ENCODE data around the gene OBSL1.
A peak's percentile ranks its signal among the peaks of the same experiment; 100 is the strongest.

Gene OBSL1

GRCh38 chr2:219597552-219598307 is 26.4 kb upstream of the OBSL1 start, which contains the start of gene STK11IP:
STK11IP (plus strand) TSS chr2:219597857; CDS start chr2:219598120, 263 bp downstream.
- Histone ChIP-seq H3K9me3 (no peaks in the 10 kb centered on the region), H3K4me1 (peaks cover 25% of the 10 kb centered on the region), H3K4me3 (peak within 1 kb of the TSS; percentile 79), H3K36me3 (peaks cover 21% of the 10 kb centered on the region), H3K27ac (peak within 1 kb of the TSS; percentile 86), H4K20me1 (no peaks in the 10 kb centered on the region), H3K27me3 (no peaks in the 10 kb centered on the region), H3K9ac (peak within 1 kb of the TSS; percentile 79), H3K4me2 (peak within 1 kb of the TSS; percentile 96)
- TF ChIP-seq Cebpa-rat (IDR thresholded peaks at IDR 0.05), result no peak

- no peak for TF ChIP-seq Cebpa-rat (IDR thresholded peaks at IDR 0.05)
Measured at GRCh38 chr2:219596954-219597551, 25.7 kb upstream of the OBSL1 start.

DNA sequence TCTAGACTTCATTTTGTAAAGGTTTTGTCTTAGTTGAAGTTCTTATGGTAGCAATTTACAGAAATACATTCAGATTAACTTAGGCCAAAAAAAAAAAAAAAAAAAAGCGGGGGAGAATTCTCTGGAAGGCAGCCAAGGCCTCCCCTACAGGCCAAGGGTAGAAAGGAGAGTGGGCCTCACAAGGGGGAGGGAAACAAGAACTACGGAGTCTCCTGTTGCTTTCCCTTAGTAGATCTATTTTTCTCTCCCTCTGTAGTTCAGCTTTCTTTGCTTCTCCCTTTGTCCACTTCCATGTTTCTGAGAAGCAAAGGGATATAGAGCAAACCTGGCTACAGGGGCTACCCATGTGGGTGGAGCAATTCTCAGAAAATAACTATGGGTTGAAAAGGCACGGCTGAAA is 23.9 kb upstream of the OBSL1 start:
- Histone ChIP-seq H3K9ac (no peak overlapping the region), H3K27me3 (no peaks in the 10 kb centered on the region), H3K4me3 (no peak overlapping the region), H3K36me3 (no peaks in the 10 kb centered on the region), H3K9me3 (no peaks in the 10 kb centered on the region), H4K20me1 (no peaks in the 10 kb centered on the region), H3K27ac (no peak overlapping the region), H3K4me1 (peaks cover 25% of the 10 kb centered on the region), H3K4me2 (no peak overlapping the region)
- TF ChIP-seq Cebpa-rat (IDR thresholded peaks at IDR 0.05), result no peak

More at GRCh38 chr2:219596954-219597551, 25.7 kb upstream of the OBSL1 start:
- H3K4me2 ChIP-seq, result peak overlapping the region; percentile 96
- no peaks in the 10 kb centered on the region for H3K27me3 ChIP-seq
- H4K20me1 ChIP-seq, result no peaks in the 10 kb centered on the region
- peak overlapping the region; percentile 79 for H3K4me3 ChIP-seq
- H3K27ac ChIP-seq, result peak overlapping the region; percentile 86
- H3K9me3 ChIP-seq, result no peaks in the 10 kb centered on the region
- peaks cover 14% of the 10 kb centered on the region for H3K36me3 ChIP-seq
- H3K4me1 ChIP-seq, result peaks cover 25% of the 10 kb centered on the region
- H3K9ac ChIP-seq, result peak overlapping the region; percentile 79

GRCh38 chr2:219593154-219593553 is 21.8 kb upstream of the OBSL1 start:
- Histone ChIP-seq H3K27ac (no peak overlapping the region), H3K4me1 (peaks cover 11% of the 10 kb centered on the region), H3K36me3 (no peaks in the 10 kb centered on the region), H3K27me3 (no peaks in the 10 kb centered on the region), H3K4me2 (no peak overlapping the region), H4K20me1 (no peaks in the 10 kb centered on the region), H3K9me3 (no peaks in the 10 kb centered on the region), H3K9ac (no peak overlapping the region), H3K4me3 (no peak overlapping the region)
- no peak for TF ChIP-seq Cebpa-rat (IDR thresholded peaks at IDR 0.05)

DNA sequence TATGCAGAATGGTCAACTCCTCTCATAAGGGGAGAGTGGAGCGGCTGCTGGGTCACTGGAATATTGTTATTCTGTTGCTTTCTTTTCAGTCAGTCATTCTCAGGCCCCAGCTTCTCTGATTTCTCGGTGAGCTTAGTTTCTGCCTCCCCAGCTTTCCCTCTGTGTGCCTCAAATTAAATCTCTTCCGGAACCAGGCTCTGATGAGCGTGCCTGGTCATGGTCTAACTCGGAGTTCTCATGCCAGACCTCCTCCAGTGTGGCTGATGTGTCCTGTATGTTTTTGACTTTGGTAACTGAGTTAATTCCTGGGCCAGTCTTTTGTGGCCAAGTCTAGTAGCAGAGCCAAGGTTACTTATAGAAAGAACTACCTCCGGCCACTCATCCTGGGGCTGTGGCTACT is 21.4 kb upstream of the OBSL1 start:
- no peak for TF ChIP-seq Cebpa-rat (IDR thresholded peaks at IDR 0.05)
- H4K20me1 ChIP-seq, result no peaks in the 10 kb centered on the region
- no peak overlapping the region for H3K27ac ChIP-seq
- no peak overlapping the region for H3K4me2 ChIP-seq
- H3K4me1 ChIP-seq, result peaks cover 10% of the 10 kb centered on the region
- H3K27me3 ChIP-seq, result no peaks in the 10 kb centered on the region
- H3K36me3 ChIP-seq, result no peaks in the 10 kb centered on the region
- H3K4me3 ChIP-seq, result no peak overlapping the region
- no peak overlapping the region for H3K9ac ChIP-seq
- H3K9me3 ChIP-seq, result no peaks in the 10 kb centered on the region

GRCh38 chr2:219591091-219591490 is 19.8 kb upstream of the OBSL1 start:
- Histone ChIP-seq H3K4me2 (no peak overlapping the region), H3K27ac (no peak overlapping the region), H3K9ac (no peak overlapping the region), H3K9me3 (no peaks in the 10 kb centered on the region), H3K4me1 (no peaks in the 10 kb centered on the region), H3K4me3 (no peak overlapping the region), H3K27me3 (no peaks in the 10 kb centered on the region), H4K20me1 (no peaks in the 10 kb centered on the region), H3K36me3 (no peaks in the 10 kb centered on the region)
- no peak for TF ChIP-seq Cebpa-rat (IDR thresholded peaks at IDR 0.05)

DNA sequence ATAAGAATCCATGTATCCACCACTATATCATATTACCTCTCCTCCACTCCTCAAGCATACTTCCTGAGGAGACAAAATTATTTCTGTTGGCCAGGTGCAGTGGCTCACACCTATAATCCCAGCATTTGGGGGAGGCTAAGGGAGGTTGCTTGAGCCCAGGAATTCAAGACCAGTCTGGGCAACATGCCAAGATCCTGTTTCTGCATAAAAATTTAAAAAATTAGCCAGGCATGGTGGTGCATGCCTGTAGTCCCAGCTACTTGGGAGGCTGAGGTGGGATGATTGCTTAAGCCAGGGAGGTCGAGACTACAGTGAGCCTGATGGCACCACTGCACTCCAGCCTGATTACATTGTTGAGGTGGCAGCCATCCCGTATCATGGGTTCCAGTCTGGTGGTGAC is 10.0 kb upstream of the OBSL1 start:
- H3K9me3 ChIP-seq, result no peaks in the 10 kb centered on the region
- no peak for TF ChIP-seq Cebpa-rat (IDR thresholded peaks at IDR 0.05)
- H3K27me3 ChIP-seq, result no peaks in the 10 kb centered on the region
- no peak overlapping the region for H3K9ac ChIP-seq
- no peak overlapping the region for H3K27ac ChIP-seq
- no peaks in the 10 kb centered on the region for H4K20me1 ChIP-seq
- no peak overlapping the region for H3K4me3 ChIP-seq
- no peak overlapping the region for H3K4me2 ChIP-seq
- H3K36me3 ChIP-seq, result no peaks in the 10 kb centered on the region
- H3K4me1 ChIP-seq, result no peaks in the 10 kb centered on the region

DNA sequence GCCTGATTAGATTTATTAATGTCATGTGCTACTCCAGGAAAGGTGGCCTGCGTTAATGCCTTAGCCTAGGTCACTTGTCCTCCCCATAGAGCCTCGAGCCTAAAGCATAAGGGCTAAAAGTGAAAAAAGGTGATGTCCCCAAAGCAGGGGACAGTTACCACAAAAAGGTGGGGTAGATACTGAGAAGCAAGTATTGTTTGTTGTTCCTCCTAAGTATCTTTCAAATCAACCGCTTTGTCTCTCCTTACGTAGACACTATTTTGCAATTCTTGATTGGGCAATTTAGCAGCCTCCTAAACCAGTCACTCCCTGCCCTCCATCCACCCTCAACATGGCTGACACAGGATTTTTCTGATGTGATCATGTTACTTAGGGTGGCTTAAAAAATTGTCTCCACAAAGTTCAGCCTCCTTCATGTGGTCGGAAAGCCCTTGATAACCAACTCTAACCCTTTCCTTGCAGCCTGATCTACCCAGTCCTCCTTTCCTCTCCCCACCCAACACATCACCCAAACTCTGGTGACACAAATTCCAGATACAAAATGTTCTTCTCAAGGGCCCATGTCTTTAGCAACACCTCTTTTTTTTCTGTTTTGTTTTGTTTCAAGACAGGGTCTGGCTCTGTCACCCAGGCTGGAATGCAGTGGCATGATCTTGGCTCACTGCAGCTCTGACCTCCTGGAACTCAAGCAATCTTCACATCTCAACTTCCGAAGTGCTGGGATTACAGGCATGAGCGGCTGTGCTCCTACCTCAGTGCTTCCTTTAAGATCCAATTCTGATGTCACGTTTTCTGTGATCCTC is 7.7 kb upstream of the OBSL1 start:
- Histone ChIP-seq H3K36me3 (no peaks in the 10 kb centered on the region), H3K9me3 (no peaks in the 10 kb centered on the region), H3K27ac (no peak overlapping the region), H3K27me3 (no peaks in the 10 kb centered on the region), H3K4me3 (no peak overlapping the region), H3K4me2 (no peak overlapping the region), H4K20me1 (no peaks in the 10 kb centered on the region), H3K9ac (no peak overlapping the region), H3K4me1 (no peaks in the 10 kb centered on the region)
- 0 out of 2 replicates have a peak, but pooled peaks have one; percentile 10 for TF ChIP-seq Cebpa-rat (IDR thresholded peaks at IDR 0.05)

DNA sequence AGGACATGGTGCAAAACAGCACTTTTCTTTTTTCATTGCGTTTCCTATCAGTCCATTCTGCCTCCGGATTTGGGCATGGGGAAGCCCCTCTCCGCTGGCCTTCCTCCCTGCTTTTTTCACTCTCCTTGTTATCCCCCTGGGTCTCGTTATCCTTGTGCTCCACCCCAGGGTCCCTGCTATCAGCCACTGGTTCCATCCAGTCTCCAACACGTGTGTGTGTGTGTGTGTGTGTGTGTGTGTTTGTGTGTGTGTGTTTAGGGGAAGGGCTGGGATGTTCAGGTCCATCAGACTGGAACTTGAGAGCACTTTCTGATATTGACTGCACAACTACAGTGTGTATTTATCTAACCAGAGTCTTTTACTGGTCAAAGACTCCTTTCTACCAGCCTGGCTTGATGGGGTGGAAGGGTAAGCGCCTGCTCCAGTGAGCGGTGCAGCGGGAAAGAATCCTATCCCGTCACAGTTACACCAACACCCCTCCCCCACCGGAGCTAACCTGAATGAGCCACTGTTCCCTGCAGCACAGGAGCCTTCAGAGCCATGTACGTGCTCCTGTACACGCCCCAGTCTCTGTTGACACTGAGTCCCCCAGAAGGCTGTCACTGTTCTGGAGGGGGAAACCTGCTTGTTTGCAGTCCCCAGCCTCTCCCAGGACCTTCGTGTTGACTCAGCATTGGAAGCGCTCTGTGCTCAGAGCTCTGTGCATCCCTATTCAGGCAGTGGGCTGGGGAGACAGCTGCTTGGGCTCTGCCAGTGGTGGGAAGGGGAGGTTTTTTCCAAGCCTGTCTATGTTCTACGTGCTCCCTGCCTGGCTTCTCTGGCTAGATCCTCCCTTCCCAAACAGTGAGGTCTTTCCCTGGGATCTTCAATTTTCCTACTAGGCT is 5.4 kb upstream of the OBSL1 start:
- Histone ChIP-seq H3K9ac (no peak overlapping the region), H4K20me1 (no peaks in the 10 kb centered on the region), H3K36me3 (no peaks in the 10 kb centered on the region), H3K9me3 (no peaks in the 10 kb centered on the region), H3K4me2 (no peak overlapping the region), H3K27ac (no peak overlapping the region), H3K4me1 (peaks cover 6% of the 10 kb centered on the region), H3K27me3 (no peaks in the 10 kb centered on the region), H3K4me3 (no peak overlapping the region)
- TF ChIP-seq Cebpa-rat (IDR thresholded peaks at IDR 0.05), result no peak
